CD14-positive monocyte (primary cell): ENCODE results near the gene AGAP1. TPM values are rescaled to one million over a fixed set of nuclear protein-coding genes. Genes with fewer than 3 reads are reported as not detected.

Experiments
- DNase-seq, 3 donors: peaks; one replicate each; pipeline ENCODE4 v3.0.0-alpha.2; 2011 to 2022
- H2AFZ ChIP-seq: 2 replicates; pipeline ENCODE4 v1.6.0; 2012; ENCODE audit warnings: mild to moderate bottlenecking, low read depth, low read length, inconsistent platforms; ENCODE audit not compliant: insufficient read depth, poor library complexity, severe bottlenecking
- H3K27ac ChIP-seq, 2 donors: 1 replicate in 1 of 2; 2 replicates in 1 of 2; pipeline ENCODE4 v1.5.1; 2012 to 2013; ENCODE audit warnings: low read length in 2 of 2, control low read depth in 1 of 2, inconsistent platforms in 1 of 2, low read depth in 1 of 2, mild to moderate bottlenecking in 1 of 2
- H3K27me3 ChIP-seq, 2 donors: one replicate each; pipeline versions ENCODE4 v1.6.0 to v1.6.1; 2011 to 2013; ENCODE audit warnings: low read length in 2 of 2; ENCODE audit not compliant: control insufficient read depth in 2 of 2, insufficient read depth in 2 of 2
- H3K36me3 ChIP-seq, 2 donors: replicated peaks in 1 of 2; 1 replicate in 1 of 2; 2 replicates in 1 of 2; pipeline versions ENCODE4 v1.5.1 to v1.6.1; 2012 to 2013; ENCODE audit warnings: low read length in 2 of 2, control low read depth in 1 of 2, inconsistent platforms in 1 of 2, mild to moderate bottlenecking in 1 of 2; ENCODE audit not compliant: insufficient read depth in 2 of 2, control insufficient read depth in 1 of 2
- H3K4me1 ChIP-seq, 2 donors: 1 replicate in 1 of 2; 2 replicates in 1 of 2; pipeline versions ENCODE4 v1.5.1 to v1.6.1; 2012 to 2013; ENCODE audit warnings: low read length in 2 of 2, control low read depth in 1 of 2, inconsistent platforms in 1 of 2, mild to moderate bottlenecking in 1 of 2, moderate library complexity in 1 of 2; ENCODE audit not compliant: insufficient read depth in 2 of 2, control insufficient read depth in 1 of 2
- H3K4me2 ChIP-seq: replicated peaks from 2 replicates; pipeline ENCODE3; 2012; ENCODE audit warnings: low read length, moderate library complexity, mild to moderate bottlenecking; ENCODE audit not compliant: poor library complexity, severe bottlenecking; ENCODE audit errors: extremely low read depth
- H3K4me3 ChIP-seq, 3 experiments: fragments of 200-600 bp in 1 of 3; sonication (generic) in 1 of 3; replicated peaks in 1 of 3; 1 replicate in 2 of 3; 2 replicates in 1 of 3; pipeline ENCODE4 v1.5.1; 2011 to 2013; ENCODE audit warnings: low read length in 3 of 3, mild to moderate bottlenecking in 3 of 3, control low read depth in 2 of 3, low read depth in 2 of 3, inconsistent platforms in 1 of 3, moderate library complexity in 1 of 3
- H3K79me2 ChIP-seq: 2 replicates; pipeline ENCODE4 v1.6.0; 2012; ENCODE audit warnings: mild to moderate bottlenecking, control low read depth, inconsistent platforms, low read length, moderate library complexity; ENCODE audit not compliant: insufficient read depth
- H3K9ac ChIP-seq: 2 replicates; pipeline ENCODE4 v1.6.0; 2017; ENCODE audit warnings: low read length, mild to moderate bottlenecking; ENCODE audit not compliant: insufficient read depth, poor library complexity, severe bottlenecking
- H3K9me3 ChIP-seq, 2 donors: replicated peaks in 1 of 2; 1 replicate in 1 of 2; 2 replicates in 1 of 2; pipeline versions ENCODE4 v1.5.1 to v1.6.1; 2012 to 2013; ENCODE audit warnings: low read length in 2 of 2, control low read depth in 1 of 2; ENCODE audit not compliant: control insufficient read depth in 1 of 2, insufficient read depth in 1 of 2
- H4K20me1 ChIP-seq: 2 replicates; pipeline ENCODE4 v1.6.0; 2012; ENCODE audit warnings: mild to moderate bottlenecking, low read length, control low read depth, moderate library complexity; ENCODE audit not compliant: insufficient read depth
- H3K27ac Mint-ChIP-seq, 7 donors: one replicate each; pipeline ENCODE4 v1.8.0; 2020; ENCODE audit warnings: mild to moderate bottlenecking in 7 of 7, mixed read lengths in 7 of 7, moderate library complexity in 6 of 7, inconsistent platforms in 2 of 7
- H3K27me3 Mint-ChIP-seq, 3 donors: one replicate each; pipeline ENCODE4 v1.8.0; 2021 to 2022; ENCODE audit warnings: low read depth in 3 of 3, mild to moderate bottlenecking in 3 of 3, mixed read lengths in 3 of 3, moderate library complexity in 3 of 3, inconsistent platforms in 1 of 3
- H3K36me3 Mint-ChIP-seq, 2 donors: one replicate each; pipeline ENCODE4 v1.8.0; 2020; ENCODE audit warnings: mixed read lengths in 2 of 2, inconsistent platforms in 1 of 2, mild to moderate bottlenecking in 1 of 2
- H3K4me1 Mint-ChIP-seq: one replicate; pipeline ENCODE4 v1.8.0; 2020; ENCODE audit warnings: mild to moderate bottlenecking, mixed read lengths
- H3K4me3 Mint-ChIP-seq, 2 donors: one replicate each; pipeline ENCODE4 v1.8.0; 2020; ENCODE audit warnings: mild to moderate bottlenecking in 2 of 2, mixed read lengths in 2 of 2, moderate library complexity in 1 of 2
- H3K9me3 Mint-ChIP-seq, 7 donors: one replicate each; pipeline ENCODE4 v1.8.0; 2020 to 2022; ENCODE audit warnings: mixed read lengths in 7 of 7, mild to moderate bottlenecking in 6 of 7, moderate library complexity in 6 of 7, inconsistent platforms in 2 of 7
- CTCF ChIP-seq: fragments of 200-600 bp; IDR thresholded peaks from one replicate; pipeline ENCODE4 v1.8.0; 2022; ENCODE audit warnings: antibody characterized with exemption, mild to moderate bottlenecking
- WGBS: methylation state at CpG from one replicate; pipeline ENCODE4 v1.1.5; 2013; ENCODE audit warnings: missing lambda C conversion rate; ENCODE audit not compliant: insufficient coverage; 5-methylcytosine and 5-hydroxymethylcytosine counted together
- intact Hi-C, 2 donors: fragments of 100-400 bp; cut with micrococcal nuclease; formaldehyde crosslinking; loops; one replicate each; pipeline versions ENCODE4 v1.15.0 to v1.15.1; 2023
- polyA plus RNA-seq, 3 donors: library from polyadenylated mRNA; depleted of rRNA in 1 of 3; unstranded in 2 of 3; stranded (reverse) in 1 of 3; fragments of 300-500 nt in 2 of 3; fragments of >200 nt in 1 of 3; fragmentation: Illumina TruSeq in 2 of 3; gene quantifications; 1 replicate in 2 of 3; 2 replicates in 1 of 3; pipeline ENCODE4 v1.2.3, GENCODE V29; 2012 to 2021

The AGAP1 gene
- polyA plus RNA-seq, 3 donors = 0.12 TPM; not detected in 2

GRCh38 chr2:235527806-235528469, 34.1 kb downstream of the AGAP1 start:
- Histone ChIP-seq H3K9ac (no peak overlapping the region), H2AFZ (no peak overlapping the region), H3K4me3 (no peak overlapping the region), H3K4me1 (no peaks in the 10 kb centered on the region), H3K79me2 (no peaks in the 10 kb centered on the region), H3K4me2 (no peak overlapping the region), H3K36me3 (no peaks in the 10 kb centered on the region), H3K27ac (no peak overlapping the region), H4K20me1 (no peaks in the 10 kb centered on the region), H3K27me3 (no peaks in the 10 kb centered on the region), H3K9me3 (no peaks in the 10 kb centered on the region)
- Mint-ChIP-seq H3K4me3 (no peak overlapping the region), H3K9me3 (peaks cover 0 to 4% (median 0%) of the 10 kb centered on the region in 7 donors), H3K4me1 (no peaks in the 10 kb centered on the region), H3K27me3 (peaks cover 0 to 5% (median 2%) of the 10 kb centered on the region in 3 donors), H3K36me3 (no peaks in the 10 kb centered on the region), H3K27ac (no peak overlapping the region)
- intact Hi-C loops = no loop called here
- no peak for TF ChIP-seq CTCF
- no peak for DNase-seq
- no CpG with 5 or more reads among the region's 7 CpGs for WGBS

- Mint-ChIP-seq H3K4me3 (no peak overlapping the region), H3K4me1 (no peaks in the 10 kb centered on the region), H3K9me3 (peaks cover 0 to 4% (median 0%) of the 10 kb centered on the region in 7 donors), H3K27ac (no peak overlapping the region), H3K36me3 (no peaks in the 10 kb centered on the region), H3K27me3 (peaks cover 0 to 7% (median 2%) of the 10 kb centered on the region in 3 donors)
- intact Hi-C loops = no loop called here
- no peaks in the 10 kb centered on the region for H3K27me3 ChIP-seq
- no peak overlapping the region for H3K4me3 ChIP-seq
- H3K9me3 ChIP-seq = no peaks in the 10 kb centered on the region
- H3K4me1 ChIP-seq = no peaks in the 10 kb centered on the region
- no peak for TF ChIP-seq CTCF
- H4K20me1 ChIP-seq = no peaks in the 10 kb centered on the region
- H3K4me2 ChIP-seq = no peak overlapping the region
- H3K36me3 ChIP-seq = no peaks in the 10 kb centered on the region
- no peak overlapping the region for H2AFZ ChIP-seq
- whole genome bisulfite sequencing = 97% methylated on average over 3 of the region's 3 CpGs
- no peak overlapping the region for H3K9ac ChIP-seq
- DNase-seq = no peak
- no peaks in the 10 kb centered on the region for H3K79me2 ChIP-seq
- no peak overlapping the region for H3K27ac ChIP-seq
Measured at GRCh38 chr2:235529621-235530020, 35.8 kb downstream of the AGAP1 start.
